COLO829 (cell line): Measurements from ENCODE around the gene C1S.
"Not testable (repeated sequence)": the region's sequence is repeated elsewhere in the genome, so short reads cannot be mapped to it uniquely, and the experiment has no call there.

Source experiments
- DNase-seq: peaks from one replicate; pipeline ENCODE4 v3.0.0; 2012; ENCODE audit warnings: low spot score

The C1S gene

DNA sequence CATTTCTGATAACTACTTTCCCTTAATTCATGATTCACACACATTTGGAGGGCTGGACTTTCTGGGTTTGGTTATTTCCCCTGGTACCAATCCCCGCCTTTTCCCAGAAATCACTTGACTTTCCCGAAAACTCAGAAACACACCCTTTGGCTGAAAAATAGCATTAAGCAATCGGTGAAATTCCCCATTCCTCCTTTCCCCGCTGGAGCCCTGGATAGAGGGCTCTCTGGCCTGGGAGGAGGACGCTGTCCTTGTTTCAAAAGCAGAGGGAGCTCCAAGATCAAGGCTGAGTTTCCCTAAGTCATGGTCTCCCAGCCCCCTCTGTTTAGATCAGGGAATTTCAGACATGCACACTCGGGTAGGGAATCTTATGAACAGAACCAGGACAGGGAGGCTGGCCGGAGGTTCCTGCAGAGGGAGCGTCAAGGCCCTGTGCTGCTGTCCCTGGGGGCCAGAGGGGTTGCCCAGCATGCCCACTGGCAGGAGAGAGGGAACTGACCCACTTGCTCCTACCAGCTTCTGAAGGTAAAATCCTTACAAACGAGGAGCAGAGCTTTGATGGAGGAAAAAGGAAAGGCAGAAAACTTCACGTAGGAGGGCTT lies at the start of gene C1S:
Gene C1S (plus strand): TSS at position 366 of the 602 bp plus-strand sequence. CDS start 1,195 bp downstream, outside the sequence.
- DNase-seq, result peak; percentile 87

- DNase-seq, result not testable (repeated sequence)
Observed at GRCh38 chr12:7011398-7011797, 49.1 kb upstream of the C1S start.

- DNase-seq, result no peak
Observed at GRCh38 chr12:7012024-7012607, 48.4 kb upstream of the C1S start.

DNA sequence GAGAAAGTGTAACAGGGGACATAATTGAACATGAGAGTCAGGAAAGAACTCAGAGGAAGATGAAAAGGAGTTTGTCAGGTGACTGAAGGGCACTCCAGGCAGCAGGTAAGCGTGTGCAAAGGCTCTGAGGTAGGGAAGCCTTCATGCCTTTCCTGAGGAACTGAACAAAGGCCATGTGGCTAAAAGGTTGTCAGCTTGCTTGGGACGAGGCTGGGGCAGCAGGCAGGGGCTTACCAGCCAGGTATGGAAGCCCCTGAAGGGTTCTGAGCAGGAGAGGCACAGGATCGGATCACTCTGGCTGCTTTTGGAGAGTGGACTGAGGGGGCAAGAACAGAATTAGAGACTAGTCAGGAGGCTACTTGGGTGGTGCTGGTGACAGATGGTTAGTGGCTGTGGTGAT lies 47.4 kb upstream of the C1S start:
- no peak for DNase-seq

DNA sequence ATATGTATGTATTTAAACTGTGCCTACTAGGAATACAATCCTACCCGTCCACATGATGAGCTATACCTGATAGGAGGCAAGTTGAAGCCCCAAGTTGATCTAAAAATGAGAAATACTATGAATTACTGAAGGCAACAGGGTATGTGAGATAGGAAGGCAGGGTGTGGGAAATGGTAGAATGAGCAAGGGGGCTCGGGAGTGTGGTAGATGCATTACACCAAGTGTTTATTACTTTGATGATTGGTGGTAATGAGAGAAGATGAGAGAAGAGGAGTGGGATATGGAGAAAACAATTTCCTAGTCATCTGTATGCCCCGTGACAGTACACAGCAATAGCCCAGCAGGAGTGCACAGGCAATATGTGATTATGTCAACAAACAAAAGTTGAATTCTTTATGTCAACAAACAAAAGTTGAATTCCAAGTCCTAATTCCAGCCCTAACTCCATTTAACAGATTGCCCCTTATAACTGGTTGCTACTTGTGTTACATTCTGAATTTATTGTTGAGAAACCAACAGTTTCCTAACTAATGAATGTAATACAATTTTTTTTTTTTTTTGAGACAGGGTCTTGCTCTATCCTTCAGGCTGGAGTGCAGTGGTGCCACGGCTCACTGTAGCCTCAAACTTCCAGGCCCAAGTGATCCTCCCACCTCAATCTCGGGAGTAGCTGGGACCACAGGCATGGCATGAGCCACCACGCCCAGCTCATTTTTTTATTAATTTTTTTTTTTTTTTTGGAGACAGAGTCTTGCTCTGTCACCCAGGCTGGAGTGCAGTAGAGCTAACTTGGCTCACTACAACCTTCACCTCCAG lies 44.8 kb upstream of the C1S start:
- no peak for DNase-seq

GRCh38 chr12:7016958-7017571 lies 43.5 kb upstream of the C1S start:
- no peak for DNase-seq

GRCh38 chr12:7017870-7018349 lies 42.6 kb upstream of the C1S start:
- DNase-seq, result no peak

GRCh38 chr12:7018350-7019042 lies 42.0 kb upstream of the C1S start, which contains the start of gene LPCAT3:
TSS of gene LPCAT3 (minus strand) at chr12:7018476. CDS start at chr12:7018424, 52 bp downstream.
- DNase-seq, result peak; percentile 92

- no peak for DNase-seq
Observed at GRCh38 chr12:7019043-7019569, 41.4 kb upstream of the C1S start.

DNA sequence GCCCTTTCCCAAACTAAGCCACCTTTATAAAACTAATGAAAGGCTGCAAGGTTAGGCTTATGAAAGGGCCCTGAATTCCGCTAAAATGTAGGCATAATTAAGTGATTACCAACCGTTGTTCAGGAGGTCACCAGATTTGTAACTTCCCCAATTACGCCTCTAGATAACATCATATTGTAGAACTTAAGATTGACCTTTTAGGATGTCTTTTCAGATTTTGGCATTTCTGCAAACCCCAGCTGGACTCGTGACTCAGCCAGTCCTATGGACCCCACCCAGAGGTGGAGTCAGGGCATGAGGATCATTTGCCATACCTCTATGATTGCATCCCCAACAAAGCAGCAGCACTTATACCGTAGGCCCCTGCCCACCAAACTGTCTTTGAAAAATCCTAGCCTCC lies 38.6 kb upstream of the C1S start:
- DNase-seq, result no peak

DNA sequence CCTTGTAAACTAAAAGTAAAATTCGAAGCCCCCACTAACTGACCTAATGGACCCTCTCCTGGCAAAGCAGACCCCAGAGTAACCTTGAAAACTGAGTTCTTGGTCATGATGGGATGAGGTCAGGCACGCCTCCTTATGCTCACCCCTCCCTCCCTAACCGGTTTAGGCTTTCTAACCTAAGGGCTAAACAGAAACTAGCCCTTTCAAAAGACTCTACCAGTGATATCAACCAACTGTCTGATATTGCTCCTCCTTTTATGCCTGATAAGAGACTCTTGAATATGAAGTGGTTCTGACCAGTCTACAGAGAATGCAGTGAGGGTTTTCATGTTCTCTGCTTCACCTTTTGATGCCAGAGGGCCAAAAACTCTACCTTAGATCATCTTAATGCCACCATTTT lies 37.4 kb upstream of the C1S start:
- no peak for DNase-seq

- DNase-seq, result no peak
Observed at GRCh38 chr12:7026854-7027253, 33.7 kb upstream of the C1S start.

GRCh38 chr12:7031306-7031705 lies 29.2 kb upstream of the C1S start:
- no peak for DNase-seq

- DNase-seq, result no peak
Observed at GRCh38 chr12:7032990-7033389, 27.5 kb upstream of the C1S start.

DNA sequence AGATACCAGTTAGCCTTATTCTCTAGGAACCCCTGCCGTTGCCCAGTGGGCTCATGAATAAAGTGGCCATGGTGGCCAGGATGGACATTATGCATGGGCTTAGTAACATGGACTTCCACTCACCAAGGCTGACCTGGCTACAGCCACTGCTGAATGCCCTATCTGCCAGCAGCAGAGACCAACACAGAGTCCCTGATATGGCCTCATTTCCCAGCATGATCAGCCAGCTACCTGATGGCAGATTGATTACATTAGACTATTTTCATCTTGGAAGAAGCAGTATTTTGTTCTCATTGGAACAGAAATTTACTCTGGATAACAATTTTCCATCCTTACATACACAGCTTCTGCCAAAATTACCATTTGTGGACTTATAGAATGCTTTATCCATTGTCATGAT lies 26.1 kb upstream of the C1S start:
- no peak for DNase-seq

DNA sequence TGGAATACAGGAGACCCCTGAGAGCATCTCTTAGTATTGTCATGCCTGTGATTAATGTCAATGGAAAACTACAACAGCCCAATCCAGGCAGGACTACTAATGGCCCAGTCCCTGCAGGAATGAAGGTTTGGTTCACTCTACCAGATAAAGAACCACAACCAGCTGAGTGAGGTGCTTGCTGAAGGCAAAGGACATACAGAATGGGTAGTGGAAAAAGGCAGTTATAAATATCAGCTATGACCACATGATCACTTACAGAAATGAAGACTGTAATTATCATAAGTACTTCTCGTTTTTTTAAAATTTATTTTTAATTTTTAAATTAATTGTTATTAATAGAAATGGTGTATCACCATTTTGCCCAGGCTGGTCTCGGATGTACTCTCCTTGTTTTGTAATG lies 25.1 kb upstream of the C1S start:
- DNase-seq, result no peak

- not testable (repeated sequence) for DNase-seq
Observed at GRCh38 chr12:7037411-7037810, 23.1 kb upstream of the C1S start.

GRCh38 chr12:7038591-7038990 lies 21.9 kb upstream of the C1S start:
- no peak for DNase-seq

- DNase-seq, result no peak
Observed at GRCh38 chr12:7039403-7039802, 21.1 kb upstream of the C1S start.

GRCh38 chr12:7042842-7043241 lies 17.7 kb upstream of the C1S start:
- DNase-seq, result no peak

DNA sequence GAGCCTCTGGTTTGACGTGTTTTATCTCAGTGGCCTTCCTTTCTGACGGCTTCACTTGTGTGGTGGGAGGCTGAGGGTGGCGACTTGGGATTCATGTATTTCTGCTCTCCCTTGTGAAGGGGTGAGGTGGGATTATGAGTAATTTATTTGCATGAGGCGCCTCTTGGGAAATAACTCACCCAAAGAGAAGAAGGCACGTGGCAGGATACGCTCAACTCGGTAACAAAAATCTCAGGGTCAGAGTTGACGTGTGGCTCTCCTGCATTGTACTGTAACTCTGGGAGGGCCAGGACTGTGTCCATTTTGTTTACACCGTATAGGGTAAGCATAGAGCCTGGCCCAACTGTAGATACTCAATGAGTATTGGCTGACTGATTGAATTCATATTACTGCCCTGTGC lies 14.6 kb upstream of the C1S start:
- DNase-seq, result no peak
